NCI-H1048 (cell line): ENCODE results near the gene SAT1.

Source experiments
- DNase-seq: peaks from one replicate; lab custom pipeline; 2025; lab: John Stamatoyannopoulos, UW

The SAT1 gene

GRCh38 chrX:23810279-23810678 is 27.3 kb downstream of the SAT1 start:
- no peak for DNase-seq

GRCh38 chrX:23811108-23811651 is 28.2 kb downstream of the SAT1 start:
- DNase-seq = no peak

- DNase-seq = no peak
Observed at GRCh38 chrX:23811656-23812055, 28.7 kb downstream of the SAT1 start.

GRCh38 chrX:23813808-23814207 is 30.8 kb downstream of the SAT1 start:
- no peak for DNase-seq

GRCh38 chrX:23815376-23815775 is 32.4 kb downstream of the SAT1 start:
- DNase-seq = no peak

GRCh38 chrX:23816179-23816578 is 33.2 kb downstream of the SAT1 start:
- DNase-seq = no peak

- no peak for DNase-seq
Observed at GRCh38 chrX:23817979-23818336, 35.0 kb downstream of the SAT1 start.

GRCh38 chrX:23819385-23820234 is 36.6 kb downstream of the SAT1 start:
- DNase-seq = no peak

GRCh38 chrX:23820235-23820782 is 37.3 kb downstream of the SAT1 start:
- DNase-seq = no peak

GRCh38 chrX:23821847-23822246 is 38.9 kb downstream of the SAT1 start:
- no peak for DNase-seq

- peak; percentile 32 for DNase-seq
Observed at GRCh38 chrX:23822397-23822796, 39.4 kb downstream of the SAT1 start.

GRCh38 chrX:23822841-23823240 is 39.9 kb downstream of the SAT1 start:
- no peak for DNase-seq

GRCh38 chrX:23825675-23826074 is 42.7 kb downstream of the SAT1 start:
- DNase-seq = no peak

- no peak for DNase-seq
Observed at GRCh38 chrX:23826216-23826615, 43.2 kb downstream of the SAT1 start.

GRCh38 chrX:23826653-23827052 is 43.7 kb downstream of the SAT1 start:
- DNase-seq = no peak

GRCh38 chrX:23828881-23829280 is 45.9 kb downstream of the SAT1 start:
- DNase-seq = no peak

GRCh38 chrX:23832721-23833120 is 49.7 kb downstream of the SAT1 start:
- DNase-seq = no peak
